Ishikawa (cell line): ENCODE data around the gene UBAC2.

Experiments used
- CREB1 ChIP-seq: IDR thresholded peaks from 2 replicates; pipeline ENCODE4 v1.6.1; 2012; ENCODE audit warnings: low read depth
- EGR1 ChIP-seq: IDR thresholded peaks from 2 replicates; pipeline ENCODE4 v1.6.1; 2012
- EP300 ChIP-seq: IDR thresholded peaks from 2 replicates; pipeline ENCODE4 v1.6.1; 2012; ENCODE audit warnings: borderline replicate concordance
- MAX ChIP-seq: IDR thresholded peaks from 2 replicates; pipeline ENCODE4 v1.6.1; 2012
- NFIC ChIP-seq: IDR thresholded peaks from 2 replicates; pipeline ENCODE4 v1.6.1; 2012
- RAD21 ChIP-seq: IDR thresholded peaks from 2 replicates; pipeline ENCODE4 v1.6.1; 2012; ENCODE audit warnings: low read depth
- REST ChIP-seq: IDR thresholded peaks from 2 replicates; pipeline ENCODE4 v1.6.1; 2012; ENCODE audit warnings: low read depth, mild to moderate bottlenecking
- TAF1 ChIP-seq: IDR thresholded peaks from 2 replicates; pipeline ENCODE4 v1.6.1; 2012; ENCODE audit warnings: low read depth, mild to moderate bottlenecking
- TCF12 ChIP-seq: IDR thresholded peaks from 2 replicates; pipeline ENCODE4 v1.6.1; 2012; ENCODE audit warnings: low read depth
- YY1 ChIP-seq: IDR thresholded peaks from 2 replicates; pipeline ENCODE4 v1.6.1; 2012; ENCODE audit warnings: low read depth

- no peak for TF ChIP-seq REST
- TF ChIP-seq MAX: no peak
- no peak for TF ChIP-seq EGR1
- no peak for TF ChIP-seq YY1
- TF ChIP-seq RAD21: no peak
- no peak for TF ChIP-seq TAF1
- TF ChIP-seq TCF12: no peak
- TF ChIP-seq EP300: no peak
- no peak for TF ChIP-seq NFIC
- TF ChIP-seq CREB1: no peak
Observed at GRCh38 chr13:99185606-99186005, 15.0 kb upstream of the UBAC2 start.
